Testis (tissue), 3 donors: ENCODE measurements around the gene PERP. TPM values are rescaled to one million over a fixed set of nuclear protein-coding genes. Genes with fewer than 3 reads are reported as not detected.

Experiments used
- DNase-seq: peaks from one replicate; pipeline ENCODE4 v3.0.0-alpha.2; 2019
- H3K27ac ChIP-seq, 2 donors: fragments of 200-600 bp; sonication (generic); one replicate each; pipeline ENCODE4 v1.5.1; 2019
- H3K27me3 ChIP-seq: fragments of 200-600 bp; sonication (generic); one replicate; pipeline ENCODE4 v1.5.1; 2019
- H3K36me3 ChIP-seq: fragments of 200-600 bp; sonication (generic); one replicate; pipeline ENCODE4 v1.5.1; 2017; ENCODE audit warnings: low read depth; ENCODE audit errors: missing control alignments
- H3K4me1 ChIP-seq: fragments of 200-600 bp; sonication (generic); one replicate; pipeline ENCODE4 v1.5.1; 2019
- H3K4me3 ChIP-seq, 2 donors: fragments of 200-600 bp; sonication (generic); one replicate each; pipeline ENCODE4 v1.5.1; 2017 to 2019
- H3K9me3 ChIP-seq: fragments of 200-600 bp; sonication (generic); one replicate; pipeline ENCODE4 v1.5.1; 2017
- POLR2A ChIP-seq: fragments of 450-650 bp; IDR thresholded peaks from one replicate; pipeline ENCODE4 v1.6.1; 2017; ENCODE audit warnings: antibody characterized with exemption, mild to moderate bottlenecking, moderate library complexity
- WGBS, 2 donors: methylation state at CpG; one replicate each; pipeline ENCODE4 v1.1.5; 2018; 5-methylcytosine and 5-hydroxymethylcytosine counted together
- intact Hi-C: fragments of 100-400 bp; cut with DNase I; formaldehyde crosslinking; loops from one replicate; pipeline ENCODE4 v1.15.1; 2023; ENCODE audit warnings: low total_unique reads
- polyA plus RNA-seq: library from polyadenylated mRNA; stranded (reverse); fragments of 350-450 nt; fragmentation: Illumina TruSeq; extraction: RNeasy Lipid Tissue Mini Kit (QIAGEN cat#74804); gene quantifications from one replicate; pipeline ENCODE4 v1.2.3, GENCODE V29; 2014; ENCODE audit warnings: low read depth, low replicate concordance; ENCODE audit not compliant: insufficient read depth
- total RNA-seq, 2 donors: library from RNA; depleted of rRNA; stranded (reverse); fragments of >200 nt; gene quantifications; one replicate each; pipeline ENCODE4 v1.2.3, GENCODE V29; 2016
- TF ChIP-seq, protein P1 (sequence below), 3 experiments: fragments of 450-650 bp in 2 of 3; fragments of 200-600 bp in 1 of 3; sonication (generic) in 1 of 3; IDR thresholded peaks; one replicate each; pipeline ENCODE4 v1.5.1; 2016 to 2019; ENCODE audit warnings: antibody characterized with exemption in 3 of 3, mild to moderate bottlenecking in 2 of 3, moderate library complexity in 1 of 3

PERP gene
- total and polyA plus RNA-seq, 3 donors from 2014 or later: 7.0 to 13.8 (median 8.2) TPM

DNA sequence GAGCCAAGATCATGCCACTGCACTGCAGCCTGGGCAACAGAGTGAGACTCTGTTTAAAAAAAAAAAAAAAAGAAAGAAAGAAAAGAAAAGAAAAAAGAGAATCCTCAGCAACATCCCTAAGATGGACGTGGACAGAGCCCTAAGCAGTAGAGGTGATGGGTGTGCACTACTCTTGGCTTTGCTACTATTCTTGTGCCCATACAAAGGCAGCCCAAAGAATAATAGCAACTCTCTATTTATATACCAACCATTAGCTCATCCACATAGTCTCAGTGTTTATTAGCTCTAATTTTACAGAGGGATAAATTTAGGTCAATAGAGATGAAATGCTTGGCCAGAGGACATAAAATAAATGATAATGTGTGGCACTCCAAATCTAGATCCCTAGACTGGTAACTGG lies 62.2 kb downstream of the PERP start:
- no peak overlapping the region for H3K27ac ChIP-seq

DNA sequence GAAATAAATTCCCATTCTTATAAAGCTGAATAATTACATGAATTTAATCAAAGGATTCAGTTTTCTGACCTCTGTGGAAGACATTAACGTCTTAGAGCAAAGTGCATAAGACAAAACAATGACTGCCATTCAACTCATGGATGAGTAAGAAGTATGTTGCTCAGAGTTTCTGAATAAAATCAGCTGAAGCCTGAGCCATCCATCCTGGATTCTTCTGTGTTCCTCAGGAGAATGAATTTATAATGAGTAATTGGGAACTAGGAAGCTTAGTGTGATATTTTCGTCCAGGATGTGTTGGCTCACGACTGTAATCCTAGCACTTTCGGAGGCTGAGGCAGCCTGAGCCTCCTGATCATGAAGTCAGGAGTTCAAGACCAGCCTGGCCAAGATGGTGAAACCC lies 62.8 kb downstream of the PERP start:
- no peak overlapping the region for H3K27ac ChIP-seq
- intact Hi-C loops: no loop called here
- no peaks in the 10 kb centered on the region for H3K4me1 ChIP-seq
- no peak for DNase-seq
- no peak overlapping the region for H3K4me3 ChIP-seq
- no peaks in the 10 kb centered on the region for H3K36me3 ChIP-seq
- 90 to 92% methylated on average over 4 of the region's 4 CpGs for WGBS, 2 donors
- no peaks in the 10 kb centered on the region for H3K27me3 ChIP-seq
- no peaks in the 10 kb centered on the region for H3K9me3 ChIP-seq
- TF ChIP-seq, protein P1, sequence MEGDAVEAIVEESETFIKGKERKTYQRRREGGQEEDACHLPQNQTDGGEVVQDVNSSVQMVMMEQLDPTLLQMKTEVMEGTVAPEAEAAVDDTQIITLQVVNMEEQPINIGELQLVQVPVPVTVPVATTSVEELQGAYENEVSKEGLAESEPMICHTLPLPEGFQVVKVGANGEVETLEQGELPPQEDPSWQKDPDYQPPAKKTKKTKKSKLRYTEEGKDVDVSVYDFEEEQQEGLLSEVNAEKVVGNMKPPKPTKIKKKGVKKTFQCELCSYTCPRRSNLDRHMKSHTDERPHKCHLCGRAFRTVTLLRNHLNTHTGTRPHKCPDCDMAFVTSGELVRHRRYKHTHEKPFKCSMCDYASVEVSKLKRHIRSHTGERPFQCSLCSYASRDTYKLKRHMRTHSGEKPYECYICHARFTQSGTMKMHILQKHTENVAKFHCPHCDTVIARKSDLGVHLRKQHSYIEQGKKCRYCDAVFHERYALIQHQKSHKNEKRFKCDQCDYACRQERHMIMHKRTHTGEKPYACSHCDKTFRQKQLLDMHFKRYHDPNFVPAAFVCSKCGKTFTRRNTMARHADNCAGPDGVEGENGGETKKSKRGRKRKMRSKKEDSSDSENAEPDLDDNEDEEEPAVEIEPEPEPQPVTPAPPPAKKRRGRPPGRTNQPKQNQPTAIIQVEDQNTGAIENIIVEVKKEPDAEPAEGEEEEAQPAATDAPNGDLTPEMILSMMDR (IDR thresholded peaks at IDR 0.05): no peak
- TF ChIP-seq POLR2A: no peak

More for the DNA sequence above, 62.2 kb downstream of the PERP start:
- no peak overlapping the region for H3K4me3 ChIP-seq
- no peaks in the 10 kb centered on the region for H3K27me3 ChIP-seq
- 42 to 73% methylated on average over 1 of the region's 1 CpG for WGBS, 2 donors
- no peak for DNase-seq
- TF ChIP-seq, protein P1 (IDR thresholded peaks at IDR 0.05): no peak
- no peak for TF ChIP-seq POLR2A
- H3K36me3 ChIP-seq: no peaks in the 10 kb centered on the region
- H3K9me3 ChIP-seq: no peaks in the 10 kb centered on the region
- intact Hi-C loops: no loop called here
- H3K4me1 ChIP-seq: no peaks in the 10 kb centered on the region

Other genes with a start within 250 kb of the PERP start
- gene TNFAIP3, start 240.2 kb downstream of the PERP start, total RNA-seq: 10 to 100 TPM; 12.6 to 15.2 TPM
- 25.1 TPM for gene TNFAIP3, start 240.2 kb downstream of the PERP start, polyA plus RNA-seq
- gene ARFGEF3, start 54.5 kb upstream of the PERP start, total RNA-seq: 1 to 10 TPM; 2.8 to 2.9 TPM
- gene ARFGEF3, start 54.5 kb upstream of the PERP start, polyA plus RNA-seq: 1.9 TPM
- not detected for gene PBOV1, start 111.1 kb upstream of the PERP start, total RNA-seq
- gene PBOV1, start 111.1 kb upstream of the PERP start, polyA plus RNA-seq: not detected